HG02610 (cell line): ENCODE results near the gene ACY1.

ENCODE experiments used
- ATAC-seq: cut with Tn5 transposase; IDR thresholded peaks from one replicate; pipeline ENCODE4 v1.9.1; 2021; ENCODE audit warnings: mild to moderate bottlenecking, moderate library complexity; ENCODE audit not compliant: unreplicated experiment

The ACY1 gene

GRCh38 chr3:51982838-51983577 is at the start of gene ACY1:
Gene ACY1, plus strand, starts transcription at chr3:51983535. Its CDS starts 530 bp downstream, at chr3:51984065.
- peak; percentile 70 for ATAC-seq

GRCh38 chr3:51934139-51934850 is 49.0 kb upstream of the ACY1 start:
- ATAC-seq = no peak

- no peak for ATAC-seq
Measured at GRCh38 chr3:51934991-51935885, 48.1 kb upstream of the ACY1 start.

- ATAC-seq = no peak
Measured at GRCh38 chr3:51935886-51936755, 47.2 kb upstream of the ACY1 start.

- no peak for ATAC-seq
Measured at GRCh38 chr3:51937014-51937413, 46.3 kb upstream of the ACY1 start.

- no peak for ATAC-seq
Measured at GRCh38 chr3:51937611-51938450, 45.5 kb upstream of the ACY1 start.

GRCh38 chr3:51938780-51939425 is 44.4 kb upstream of the ACY1 start:
- no peak for ATAC-seq

GRCh38 chr3:51940648-51941462 is 42.5 kb upstream of the ACY1 start:
- ATAC-seq = no peak

- ATAC-seq = no peak
Measured at GRCh38 chr3:51941463-51941797, 41.9 kb upstream of the ACY1 start.

- ATAC-seq = peak; percentile 94
Measured at GRCh38 chr3:51941798-51942602, 41.3 kb upstream of the ACY1 start, which contains the start of the genes PARP3 and RRP9. Gene PARP3, plus strand, starts transcription at chr3:51942363. Its CDS starts 993 bp downstream, at chr3:51943356. Gene RRP9, minus strand, starts transcription at chr3:51941904. Its CDS starts 37 bp downstream, at chr3:51941867.

- ATAC-seq = peak; percentile 33
Measured at GRCh38 chr3:51942603-51943450, 40.5 kb upstream of the ACY1 start.

GRCh38 chr3:51943451-51944391 is 39.6 kb upstream of the ACY1 start:
- ATAC-seq = no peak

- no peak for ATAC-seq
Measured at GRCh38 chr3:51944451-51945021, 38.8 kb upstream of the ACY1 start.

- no peak for ATAC-seq
Measured at GRCh38 chr3:51945031-51945840, 38.1 kb upstream of the ACY1 start.
